Spinal cord (tissue), 10 donors: ENCODE measurements around the gene PITRM1. TPM values are rescaled to one million over a fixed set of nuclear protein-coding genes. Genes with fewer than 3 reads are reported as not detected.

Experiments
- DNase-seq, 6 donors: peaks; one replicate each; pipeline versions ENCODE4 v3.0.0 to v3.0.0-alpha.2; 2013 to 2015; ENCODE audit warnings: low spot score in 6 of 6, low read depth in 4 of 6
- H3K27ac ChIP-seq: one replicate; pipeline ENCODE4 v1.5.1; 2013; ENCODE audit warnings: low read depth, low read length, control low read depth
- H3K27me3 ChIP-seq: one replicate; pipeline ENCODE4 v1.6.1; 2013; ENCODE audit warnings: low read length; ENCODE audit not compliant: control insufficient read depth, insufficient read depth
- H3K36me3 ChIP-seq: one replicate; pipeline ENCODE4 v1.6.1; 2013; ENCODE audit warnings: low read length; ENCODE audit not compliant: control insufficient read depth, insufficient read depth
- H3K4me1 ChIP-seq: one replicate; pipeline ENCODE4 v1.6.1; 2013; ENCODE audit warnings: low read length; ENCODE audit not compliant: control insufficient read depth, insufficient read depth
- H3K4me3 ChIP-seq: one replicate; pipeline ENCODE4 v1.5.1; 2013; ENCODE audit warnings: low read depth, low read length, control low read depth
- H3K9me3 ChIP-seq: one replicate; pipeline ENCODE4 v1.6.1; 2013; ENCODE audit warnings: low read length; ENCODE audit not compliant: control insufficient read depth, insufficient read depth
- WGBS: methylation state at CpG from one replicate; pipeline ENCODE4 v1.1.5; 2013; ENCODE audit warnings: missing lambda C conversion rate; ENCODE audit not compliant: insufficient coverage; 5-methylcytosine and 5-hydroxymethylcytosine counted together
- polyA plus RNA-seq, 2 donors: library from polyadenylated mRNA; unstranded; fragments of 120-200 nt; gene quantifications; one replicate each; pipeline ENCODE4 v1.2.1, GENCODE V29; 2013; ENCODE audit not compliant: insufficient read length in 2 of 2
- total RNA-seq, 2 donors: library from RNA; depleted of rRNA in 1 of 2; stranded (reverse); fragments of 120-200 nt in 1 of 2; fragments of >200 nt in 1 of 2; gene quantifications; one replicate each; pipeline versions ENCODE4 v1.2.3 to v1.2.4, GENCODE V29; 2013 to 2014
- donor health status: healthy.

The PITRM1 gene
- total and polyA plus RNA-seq, 4 donors: 60.0 to 103 (median 80.3) TPM

- Histone ChIP-seq H3K4me1 (peaks cover 3% of the 10 kb centered on the region), H3K27ac (no peak overlapping the region), H3K4me3 (no peak overlapping the region), H3K9me3 (no peaks in the 10 kb centered on the region), H3K36me3 (peaks cover 52% of the 10 kb centered on the region), H3K27me3 (no peaks in the 10 kb centered on the region)
- WGBS: 59% methylated on average over 4 of the region's 10 CpGs
- DNase-seq: peak in 4 of 6 donors; percentile 6 to 67 (median 28)
Measured at GRCh38 chr10:3159152-3159551, 13.4 kb downstream of the PITRM1 start.

GRCh38 chr10:3154666-3155065 is 17.9 kb downstream of the PITRM1 start:
- no peak overlapping the region for H3K4me3 ChIP-seq
- no peaks in the 10 kb centered on the region for H3K27me3 ChIP-seq
- peaks cover 3% of the 10 kb centered on the region for H3K4me1 ChIP-seq
- H3K27ac ChIP-seq: no peak overlapping the region
- H3K36me3 ChIP-seq: peaks cover 54% of the 10 kb centered on the region
- no peaks in the 10 kb centered on the region for H3K9me3 ChIP-seq
- WGBS: 97% methylated on average over 8 of the region's 10 CpGs
- no peak for DNase-seq

GRCh38 chr10:3152566-3152935 is 20.0 kb downstream of the PITRM1 start:
- Histone ChIP-seq H3K36me3 (peaks cover 62% of the 10 kb centered on the region), H3K4me3 (no peak overlapping the region), H3K27ac (no peak overlapping the region), H3K9me3 (no peaks in the 10 kb centered on the region), H3K27me3 (no peaks in the 10 kb centered on the region), H3K4me1 (no peaks in the 10 kb centered on the region)
- WGBS: 87% methylated on average over 9 of the region's 9 CpGs
- DNase-seq: no peak

- Histone ChIP-seq H3K9me3 (no peaks in the 10 kb centered on the region), H3K27ac (no peak overlapping the region), H3K36me3 (peaks cover 65% of the 10 kb centered on the region), H3K27me3 (no peaks in the 10 kb centered on the region), H3K4me3 (no peak overlapping the region), H3K4me1 (no peaks in the 10 kb centered on the region)
- DNase-seq: no peak
- WGBS: 97% methylated on average over 13 of the region's 13 CpGs
Measured at GRCh38 chr10:3151889-3152565, 20.6 kb downstream of the PITRM1 start.

- DNase-seq: no peak
- Histone ChIP-seq H3K9me3 (no peaks in the 10 kb centered on the region), H3K4me1 (no peaks in the 10 kb centered on the region), H3K4me3 (no peak overlapping the region), H3K27me3 (no peaks in the 10 kb centered on the region), H3K27ac (no peak overlapping the region), H3K36me3 (peaks cover 69% of the 10 kb centered on the region)
- WGBS: 94% methylated on average over 10 of the region's 14 CpGs
Measured at GRCh38 chr10:3150961-3151360, 21.6 kb downstream of the PITRM1 start.

- Histone ChIP-seq H3K27me3 (no peaks in the 10 kb centered on the region), H3K4me1 (no peaks in the 10 kb centered on the region), H3K4me3 (no peak overlapping the region), H3K36me3 (peaks cover 67% of the 10 kb centered on the region), H3K27ac (no peak overlapping the region), H3K9me3 (no peaks in the 10 kb centered on the region)
- no peak for DNase-seq
- 91% methylated on average over 13 of the region's 13 CpGs for WGBS
Measured at GRCh38 chr10:3150366-3150765, 22.2 kb downstream of the PITRM1 start.

- 94% methylated on average over 7 of the region's 11 CpGs for WGBS
- DNase-seq: no peak
- Histone ChIP-seq H3K4me3 (no peak overlapping the region), H3K4me1 (no peaks in the 10 kb centered on the region), H3K27me3 (no peaks in the 10 kb centered on the region), H3K9me3 (no peaks in the 10 kb centered on the region), H3K27ac (no peak overlapping the region), H3K36me3 (peaks cover 67% of the 10 kb centered on the region)
Measured at GRCh38 chr10:3149918-3150317, 22.7 kb downstream of the PITRM1 start.

- Histone ChIP-seq H3K27me3 (no peaks in the 10 kb centered on the region), H3K27ac (no peak overlapping the region), H3K4me3 (no peak overlapping the region), H3K9me3 (no peaks in the 10 kb centered on the region), H3K4me1 (no peaks in the 10 kb centered on the region), H3K36me3 (peaks cover 71% of the 10 kb centered on the region)
- WGBS: 81% methylated on average over 8 of the region's 9 CpGs
- no peak for DNase-seq
Measured at GRCh38 chr10:3148994-3149393, 23.6 kb downstream of the PITRM1 start.

GRCh38 chr10:3148041-3148440 is 24.5 kb downstream of the PITRM1 start:
- Histone ChIP-seq H3K27me3 (no peaks in the 10 kb centered on the region), H3K4me3 (no peak overlapping the region), H3K4me1 (no peaks in the 10 kb centered on the region), H3K36me3 (peaks cover 79% of the 10 kb centered on the region), H3K9me3 (no peaks in the 10 kb centered on the region), H3K27ac (no peak overlapping the region)
- WGBS: 87% methylated on average over 17 of the region's 17 CpGs
- DNase-seq: no peak

GRCh38 chr10:3147117-3147820 is 25.3 kb downstream of the PITRM1 start:
- Histone ChIP-seq H3K9me3 (no peaks in the 10 kb centered on the region), H3K4me3 (no peak overlapping the region), H3K36me3 (peaks cover 77% of the 10 kb centered on the region), H3K27me3 (no peaks in the 10 kb centered on the region), H3K27ac (no peak overlapping the region), H3K4me1 (no peaks in the 10 kb centered on the region)
- 86% methylated on average over 10 of the region's 17 CpGs for WGBS
- no peak for DNase-seq
